ENCODE results near the gene BORA. TPM values are rescaled to one million over a fixed set of nuclear protein-coding genes. Genes with fewer than 3 reads are reported as not detected.

Gene BORA
- total RNA-seq (2012; rRNA removed) = 7.6 and 9.6 TPM in 2 replicates

GRCh38 chr13:72727417-72728289 lies at the start of gene BORA, which contains the start of gene MZT1:
TSS of gene BORA (plus strand) at chr13:72727923. CDS start at chr13:72728941, 1,018 bp downstream.
TSS of gene MZT1 (minus strand) at chr13:72727629. CDS start at chr13:72727602, 27 bp downstream.
- Histone ChIP-seq H3K27me3 (ENCODE audit: control insufficient read depth, insufficient read depth, low read length) (no peaks in the 10 kb centered on the region), H3K36me3 (ENCODE audit: insufficient read depth, low read length) (no peaks in the 10 kb centered on the region), H3K4me3 (ENCODE audit: low read length) (peak within 1 kb of the TSS; percentile 95), H3K9ac (ENCODE audit: low read depth, low read length) (peak within 1 kb of the TSS; percentile 93), H3K4me1 (ENCODE audit: control insufficient read depth, insufficient read depth, low read length) (peaks cover 8% of the 10 kb centered on the region), H3K9me3 (replicated peaks; ENCODE audit: low read length) (no peaks in the 10 kb centered on the region), H3K4me2 (ENCODE audit: low read length) (peak within 1 kb of the TSS; percentile 94)

- Histone ChIP-seq H3K27me3 (ENCODE audit: control insufficient read depth, insufficient read depth, low read length) (peaks cover 7% of the 10 kb centered on the region), H3K4me3 (ENCODE audit: low read length) (no peak overlapping the region), H3K36me3 (ENCODE audit: insufficient read depth, low read length) (no peaks in the 10 kb centered on the region), H3K4me1 (ENCODE audit: control insufficient read depth, insufficient read depth, low read length) (no peaks in the 10 kb centered on the region), H3K9me3 (replicated peaks; ENCODE audit: low read length) (no peaks in the 10 kb centered on the region), H3K4me2 (ENCODE audit: low read length) (no peak overlapping the region), H3K9ac (ENCODE audit: low read depth, low read length) (no peak overlapping the region)
These were observed 49.4 kb upstream of the BORA start for GRCh38 chr13:72678312-72678711.

GRCh38 chr13:72680353-72680752 lies 47.4 kb upstream of the BORA start:
- H3K9ac ChIP-seq (ENCODE audit: low read depth, low read length) = no peak overlapping the region
- no peak overlapping the region for H3K4me3 ChIP-seq (ENCODE audit: low read length)
- H3K36me3 ChIP-seq (ENCODE audit: insufficient read depth, low read length) = no peaks in the 10 kb centered on the region
- no peaks in the 10 kb centered on the region for H3K9me3 ChIP-seq (replicated peaks; ENCODE audit: low read length)
- no peak overlapping the region for H3K4me2 ChIP-seq (ENCODE audit: low read length)
- no peaks in the 10 kb centered on the region for H3K4me1 ChIP-seq (ENCODE audit: control insufficient read depth, insufficient read depth, low read length)
- H3K27me3 ChIP-seq (ENCODE audit: control insufficient read depth, insufficient read depth, low read length) = peaks cover 9% of the 10 kb centered on the region

- Histone ChIP-seq H3K4me1 (ENCODE audit: control insufficient read depth, insufficient read depth, low read length) (no peaks in the 10 kb centered on the region), H3K4me3 (ENCODE audit: low read length) (no peak overlapping the region), H3K9ac (ENCODE audit: low read depth, low read length) (no peak overlapping the region), H3K4me2 (ENCODE audit: low read length) (no peak overlapping the region), H3K36me3 (ENCODE audit: insufficient read depth, low read length) (no peaks in the 10 kb centered on the region), H3K27me3 (ENCODE audit: control insufficient read depth, insufficient read depth, low read length) (peaks cover 12% of the 10 kb centered on the region), H3K9me3 (replicated peaks; ENCODE audit: low read length) (no peaks in the 10 kb centered on the region)
These were observed 41.0 kb upstream of the BORA start for GRCh38 chr13:72686766-72687165.

GRCh38 chr13:72689181-72689696 lies 38.5 kb upstream of the BORA start:
- Histone ChIP-seq H3K4me3 (ENCODE audit: low read length) (no peak overlapping the region), H3K36me3 (ENCODE audit: insufficient read depth, low read length) (no peaks in the 10 kb centered on the region), H3K4me1 (ENCODE audit: control insufficient read depth, insufficient read depth, low read length) (no peaks in the 10 kb centered on the region), H3K9me3 (replicated peaks; ENCODE audit: low read length) (no peaks in the 10 kb centered on the region), H3K27me3 (ENCODE audit: control insufficient read depth, insufficient read depth, low read length) (peaks cover 5% of the 10 kb centered on the region), H3K9ac (ENCODE audit: low read depth, low read length) (no peak overlapping the region), H3K4me2 (ENCODE audit: low read length) (no peak overlapping the region)

GRCh38 chr13:72692884-72693514 lies 34.7 kb upstream of the BORA start:
- Histone ChIP-seq H3K36me3 (ENCODE audit: insufficient read depth, low read length) (no peaks in the 10 kb centered on the region), H3K4me2 (ENCODE audit: low read length) (no peak overlapping the region), H3K4me3 (ENCODE audit: low read length) (no peak overlapping the region), H3K9ac (ENCODE audit: low read depth, low read length) (no peak overlapping the region), H3K27me3 (ENCODE audit: control insufficient read depth, insufficient read depth, low read length) (peaks cover 8% of the 10 kb centered on the region), H3K9me3 (replicated peaks; ENCODE audit: low read length) (no peaks in the 10 kb centered on the region), H3K4me1 (ENCODE audit: control insufficient read depth, insufficient read depth, low read length) (no peaks in the 10 kb centered on the region)

- Histone ChIP-seq H3K9me3 (replicated peaks; ENCODE audit: low read length) (no peaks in the 10 kb centered on the region), H3K9ac (ENCODE audit: low read depth, low read length) (no peak overlapping the region), H3K4me2 (ENCODE audit: low read length) (no peak overlapping the region), H3K4me3 (ENCODE audit: low read length) (no peak overlapping the region), H3K27me3 (ENCODE audit: control insufficient read depth, insufficient read depth, low read length) (peaks cover 8% of the 10 kb centered on the region), H3K4me1 (ENCODE audit: control insufficient read depth, insufficient read depth, low read length) (no peaks in the 10 kb centered on the region), H3K36me3 (ENCODE audit: insufficient read depth, low read length) (no peaks in the 10 kb centered on the region)
These were observed 33.9 kb upstream of the BORA start for GRCh38 chr13:72693832-72694231.

- H3K4me2 ChIP-seq (ENCODE audit: low read length) = no peak overlapping the region
- H3K36me3 ChIP-seq (ENCODE audit: insufficient read depth, low read length) = no peaks in the 10 kb centered on the region
- peaks cover 8% of the 10 kb centered on the region for H3K27me3 ChIP-seq (ENCODE audit: control insufficient read depth, insufficient read depth, low read length)
- no peaks in the 10 kb centered on the region for H3K4me1 ChIP-seq (ENCODE audit: control insufficient read depth, insufficient read depth, low read length)
- no peaks in the 10 kb centered on the region for H3K9me3 ChIP-seq (replicated peaks; ENCODE audit: low read length)
- no peak overlapping the region for H3K4me3 ChIP-seq (ENCODE audit: low read length)
- H3K9ac ChIP-seq (ENCODE audit: low read depth, low read length) = no peak overlapping the region
These were observed 33.4 kb upstream of the BORA start for GRCh38 chr13:72694314-72694713.

GRCh38 chr13:72696579-72696978 lies 31.1 kb upstream of the BORA start:
- no peaks in the 10 kb centered on the region for H3K4me1 ChIP-seq (ENCODE audit: control insufficient read depth, insufficient read depth, low read length)
- H3K4me2 ChIP-seq (ENCODE audit: low read length) = no peak overlapping the region
- no peak overlapping the region for H3K9ac ChIP-seq (ENCODE audit: low read depth, low read length)
- H3K4me3 ChIP-seq (ENCODE audit: low read length) = no peak overlapping the region
- H3K9me3 ChIP-seq (replicated peaks; ENCODE audit: low read length) = no peaks in the 10 kb centered on the region
- H3K36me3 ChIP-seq (ENCODE audit: insufficient read depth, low read length) = no peaks in the 10 kb centered on the region
- H3K27me3 ChIP-seq (ENCODE audit: control insufficient read depth, insufficient read depth, low read length) = peaks cover 3% of the 10 kb centered on the region

- H3K36me3 ChIP-seq (ENCODE audit: insufficient read depth, low read length) = no peaks in the 10 kb centered on the region
- H3K9ac ChIP-seq (ENCODE audit: low read depth, low read length) = no peak overlapping the region
- H3K4me2 ChIP-seq (ENCODE audit: low read length) = no peak overlapping the region
- no peaks in the 10 kb centered on the region for H3K9me3 ChIP-seq (replicated peaks; ENCODE audit: low read length)
- no peaks in the 10 kb centered on the region for H3K4me1 ChIP-seq (ENCODE audit: control insufficient read depth, insufficient read depth, low read length)
- H3K27me3 ChIP-seq (ENCODE audit: control insufficient read depth, insufficient read depth, low read length) = peaks cover 3% of the 10 kb centered on the region
- H3K4me3 ChIP-seq (ENCODE audit: low read length) = no peak overlapping the region
These were observed 29.6 kb upstream of the BORA start for GRCh38 chr13:72698164-72698563.

- Histone ChIP-seq H3K36me3 (ENCODE audit: insufficient read depth, low read length) (no peaks in the 10 kb centered on the region), H3K27me3 (ENCODE audit: control insufficient read depth, insufficient read depth, low read length) (no peaks in the 10 kb centered on the region), H3K4me3 (ENCODE audit: low read length) (no peak overlapping the region), H3K9me3 (replicated peaks; ENCODE audit: low read length) (no peaks in the 10 kb centered on the region), H3K4me1 (ENCODE audit: control insufficient read depth, insufficient read depth, low read length) (no peaks in the 10 kb centered on the region), H3K4me2 (ENCODE audit: low read length) (no peak overlapping the region), H3K9ac (ENCODE audit: low read depth, low read length) (no peak overlapping the region)
These were observed 27.2 kb upstream of the BORA start for GRCh38 chr13:72700509-72700908.
